Measurements from ENCODE around the gene RFTN1. TPM values are rescaled to one million over a fixed set of nuclear protein-coding genes. Genes with fewer than 3 reads are reported as not detected.
A peak's percentile ranks its signal among the peaks of the same experiment; 100 is the strongest.

RFTN1 gene
- total RNA-seq, 2 experiments from 2014 or later, result 81.8 to 152 TPM

GRCh38 chr3:16439848-16440708 lies 73.4 kb downstream of the RFTN1 start:
- no peak overlapping the region; the same call in 1 of the 2 replicates for H2AFZ ChIP-seq (ENCODE audit: low read length)
- peak overlapping the region; percentile 45 for H3K4me3 ChIP-seq (ENCODE audit: low read depth, low read length, poor library complexity, severe bottlenecking)
- H3K9me2 ChIP-seq (ENCODE audit: insufficient read depth, low read length), result no peaks in the 10 kb centered on the region
- H3K4me2 ChIP-seq (ENCODE audit: low read length), result peak overlapping the region; percentile 69
- TF ChIP-seq EZH2phosphoT487 (IDR thresholded peaks at IDR 0.05; ENCODE audit: borderline replicate concordance, low read depth, low read length), result no peak
- no peak for TF ChIP-seq CTCF (conservative IDR thresholded peaks at IDR 0.05; ENCODE audit: low read length)
- H3K27ac ChIP-seq (ENCODE audit: low read depth, low read length, poor library complexity, severe bottlenecking), result peak overlapping the region; percentile 93
- peaks cover 100% of the 10 kb centered on the region for H3K79me2 ChIP-seq (ENCODE audit: insufficient read depth, low read depth, low read length)
- H4K20me1 ChIP-seq (ENCODE audit: insufficient read depth, low read length), result no peaks in the 10 kb centered on the region
- DNase-seq (ENCODE audit: low spot score), result no peak
- peaks cover 47% of the 10 kb centered on the region for H3K36me3 ChIP-seq (ENCODE audit: insufficient read depth, low read length)
- POLR2A ChIA-PET, result interaction anchor here (0.7 to 5.0 kb wide), 13 partner anchors 9 to 682 kb away, joined by 3 to 42 read pairs (median 3); partner anchors contain the start of gene RFTN1
- intact Hi-C loops (cut with micrococcal nuclease; ENCODE audit: unreplicated experiment), result loop anchor here (2.0 to 10.0 kb wide), 2 partner anchors 71 to 455 kb away; no protein-coding TSS in a partner anchor
- CTCF ChIA-PET (ENCODE audit: unreplicated experiment), result no interaction called here
- H3K9me3 ChIP-seq (ENCODE audit: low read length), result no peaks in the 10 kb centered on the region; the same call in 1 of the 2 replicates
- no TSS peak for BruUV-seq (replicated peaks)
- peaks cover 100% of the 10 kb centered on the region for H3K4me1 ChIP-seq (ENCODE audit: insufficient read depth, low read length, poor library complexity, severe bottlenecking)

- H2AFZ ChIP-seq (ENCODE audit: low read length), result no peak overlapping the region; the same call in 1 of the 2 replicates
- H4K20me1 ChIP-seq (ENCODE audit: insufficient read depth, low read length), result no peaks in the 10 kb centered on the region
- no TSS peak for BruUV-seq (replicated peaks)
- no peaks in the 10 kb centered on the region for H3K9me2 ChIP-seq (ENCODE audit: insufficient read depth, low read length)
- no peak for DNase-seq (ENCODE audit: low spot score)
- H3K4me2 ChIP-seq (ENCODE audit: low read length), result peak overlapping the region; percentile 69
- intact Hi-C loops (cut with micrococcal nuclease; ENCODE audit: unreplicated experiment), result loop anchor here (10.0 kb wide), 1 partner anchor 455 kb away; no protein-coding TSS in a partner anchor
- H3K27ac ChIP-seq (ENCODE audit: low read depth, low read length, poor library complexity, severe bottlenecking), result peak overlapping the region; percentile 93
- H3K36me3 ChIP-seq (ENCODE audit: insufficient read depth, low read length), result peaks cover 39% of the 10 kb centered on the region
- H3K4me3 ChIP-seq (ENCODE audit: low read depth, low read length, poor library complexity, severe bottlenecking), result peak overlapping the region; percentile 26
- H3K79me2 ChIP-seq (ENCODE audit: insufficient read depth, low read depth, low read length), result peaks cover 100% of the 10 kb centered on the region
- CTCF ChIA-PET (ENCODE audit: unreplicated experiment), result no interaction called here
- H3K9me3 ChIP-seq (ENCODE audit: low read length), result no peaks in the 10 kb centered on the region; the same call in 1 of the 2 replicates
- POLR2A ChIA-PET, result interaction anchor here (0.5 to 5.0 kb wide), 14 partner anchors 9 to 75 kb away, joined by 3 to 42 read pairs (median 3); partner anchors contain the start of gene RFTN1
- TF ChIP-seq CTCF (conservative IDR thresholded peaks at IDR 0.05; ENCODE audit: low read length) (no peak), EZH2phosphoT487 (IDR thresholded peaks at IDR 0.05; ENCODE audit: borderline replicate concordance, low read depth, low read length) (no peak)
- H3K4me1 ChIP-seq (ENCODE audit: insufficient read depth, low read length, poor library complexity, severe bottlenecking), result peaks cover 100% of the 10 kb centered on the region
Measured at GRCh38 chr3:16439163-16439847, 74.2 kb downstream of the RFTN1 start.

All from OCI-LY7 (cell line).